ENCODE measurements around the gene SMAD7.

GRCh38 chr18:48900469-48900868, 50.3 kb downstream of the SMAD7 start:
- TF ChIP-seq, protein P1, sequence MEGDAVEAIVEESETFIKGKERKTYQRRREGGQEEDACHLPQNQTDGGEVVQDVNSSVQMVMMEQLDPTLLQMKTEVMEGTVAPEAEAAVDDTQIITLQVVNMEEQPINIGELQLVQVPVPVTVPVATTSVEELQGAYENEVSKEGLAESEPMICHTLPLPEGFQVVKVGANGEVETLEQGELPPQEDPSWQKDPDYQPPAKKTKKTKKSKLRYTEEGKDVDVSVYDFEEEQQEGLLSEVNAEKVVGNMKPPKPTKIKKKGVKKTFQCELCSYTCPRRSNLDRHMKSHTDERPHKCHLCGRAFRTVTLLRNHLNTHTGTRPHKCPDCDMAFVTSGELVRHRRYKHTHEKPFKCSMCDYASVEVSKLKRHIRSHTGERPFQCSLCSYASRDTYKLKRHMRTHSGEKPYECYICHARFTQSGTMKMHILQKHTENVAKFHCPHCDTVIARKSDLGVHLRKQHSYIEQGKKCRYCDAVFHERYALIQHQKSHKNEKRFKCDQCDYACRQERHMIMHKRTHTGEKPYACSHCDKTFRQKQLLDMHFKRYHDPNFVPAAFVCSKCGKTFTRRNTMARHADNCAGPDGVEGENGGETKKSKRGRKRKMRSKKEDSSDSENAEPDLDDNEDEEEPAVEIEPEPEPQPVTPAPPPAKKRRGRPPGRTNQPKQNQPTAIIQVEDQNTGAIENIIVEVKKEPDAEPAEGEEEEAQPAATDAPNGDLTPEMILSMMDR (IDR thresholded peaks at IDR 0.05), result no peak
- TF ChIP-seq ZFX (IDR thresholded peaks at IDR 0.05; ENCODE audit: borderline replicate concordance), result no peak
